ENCODE measurements around the gene SYNE1.
A peak's percentile ranks its signal among the peaks of the same experiment; 100 is the strongest.
"Not testable (repeated sequence)": the region's sequence is repeated elsewhere in the genome, so short reads cannot be mapped to it uniquely, and the experiment has no call there.

SYNE1 gene

GRCh38 chr6:152637296-152638047, at the start of gene SYNE1:
Gene SYNE1, minus strand, starts transcription at chr6:152637362. Its CDS starts 9,031 bp downstream, at chr6:152628331.
- no peak for DNase-seq

- no peak for DNase-seq
Measured at GRCh38 chr6:152685819-152686218, 48.7 kb upstream of the SYNE1 start.

- not testable (repeated sequence) for DNase-seq
Measured at GRCh38 chr6:152682935-152683334, 45.8 kb upstream of the SYNE1 start.

- no peak for DNase-seq
Measured at GRCh38 chr6:152682141-152682540, 45.0 kb upstream of the SYNE1 start.

- no peak for DNase-seq
Measured at GRCh38 chr6:152680879-152681517, 43.8 kb upstream of the SYNE1 start.

GRCh38 chr6:152680151-152680550, 43.0 kb upstream of the SYNE1 start:
- no peak for DNase-seq

GRCh38 chr6:152673236-152673635, 36.1 kb upstream of the SYNE1 start:
- no peak for DNase-seq

GRCh38 chr6:152671171-152671570, 34.0 kb upstream of the SYNE1 start:
- no peak for DNase-seq

- peak; percentile 51 for DNase-seq
Measured at GRCh38 chr6:152669895-152670294, 32.7 kb upstream of the SYNE1 start.

GRCh38 chr6:152661776-152662175, 24.6 kb upstream of the SYNE1 start:
- DNase-seq = no peak

GRCh38 chr6:152651986-152652385, 14.8 kb upstream of the SYNE1 start:
- DNase-seq = no peak

- DNase-seq = no peak
Measured at GRCh38 chr6:152648105-152648504, 10.9 kb upstream of the SYNE1 start.

- DNase-seq = not testable (repeated sequence)
Measured at GRCh38 chr6:152646732-152647131, 9.6 kb upstream of the SYNE1 start.

GRCh38 chr6:152642578-152643375, 5.6 kb upstream of the SYNE1 start:
- DNase-seq = peak; percentile 76

GRCh38 chr6:152636609-152637295, 410 bp downstream of the SYNE1 start:
- peak; percentile 26 for DNase-seq

GRCh38 chr6:152636021-152636608, 1.0 kb downstream of the SYNE1 start:
- peak; percentile 8 for DNase-seq

- DNase-seq = peak; percentile 39
Measured at GRCh38 chr6:152634773-152635172, 2.4 kb downstream of the SYNE1 start.

- no peak for DNase-seq
Measured at GRCh38 chr6:152632121-152632782, 4.9 kb downstream of the SYNE1 start.

GRCh38 chr6:152631376-152631775, 5.8 kb downstream of the SYNE1 start:
- DNase-seq = no peak

- no peak for DNase-seq
Measured at GRCh38 chr6:152630832-152631231, 6.3 kb downstream of the SYNE1 start.

GRCh38 chr6:152625213-152625612, 11.9 kb downstream of the SYNE1 start:
- no peak for DNase-seq

GRCh38 chr6:152614776-152615175, 22.4 kb downstream of the SYNE1 start:
- DNase-seq = not testable (repeated sequence)
